Measurements from ENCODE around the gene ZNF234.
"Not testable (repeated sequence)": the region's sequence is repeated elsewhere in the genome, so short reads cannot be mapped to it uniquely, and the experiment has no call there.

The ZNF234 gene

GRCh38 chr19:44141191-44142058 lies at the start of gene ZNF234:
Gene ZNF234 (plus strand): TSS chr19:44141554. CDS start chr19:44144633, 3,079 bp downstream.
- peak; percentile 80 to 91 for DNase-seq

- DNase-seq = no peak
Measured at GRCh38 chr19:44092108-44092507, 49.2 kb upstream of the ZNF234 start.

GRCh38 chr19:44093931-44094765 lies 47.2 kb upstream of the ZNF234 start, which contains the start of gene ZNF224:
Gene ZNF224 (plus strand): TSS chr19:44094361. CDS start chr19:44097874, 3,513 bp downstream.
- DNase-seq = peak; percentile 94 to 98

- no peak for DNase-seq
Measured at GRCh38 chr19:44107751-44108150, 33.6 kb upstream of the ZNF234 start.

GRCh38 chr19:44109458-44109857 lies 31.9 kb upstream of the ZNF234 start:
- DNase-seq = no peak

GRCh38 chr19:44111910-44112463 lies 29.4 kb upstream of the ZNF234 start:
- DNase-seq = peak; percentile 71 to 77

GRCh38 chr19:44112802-44113137 lies 28.6 kb upstream of the ZNF234 start:
- DNase-seq = no peak

GRCh38 chr19:44113138-44113783 lies 28.1 kb upstream of the ZNF234 start, which contains the start of gene ZNF225:
Gene ZNF225 (plus strand): TSS chr19:44113399. CDS start chr19:44115828, 2,429 bp downstream.
- DNase-seq = peak; percentile 98 to 99

GRCh38 chr19:44113784-44114390 lies 27.5 kb upstream of the ZNF234 start:
- DNase-seq = no peak

GRCh38 chr19:44121162-44121561 lies 20.2 kb upstream of the ZNF234 start:
- not testable (repeated sequence) for DNase-seq

- DNase-seq = no peak
Measured at GRCh38 chr19:44131955-44132354, 9.4 kb upstream of the ZNF234 start.

GRCh38 chr19:44142059-44142433 lies 692 bp downstream of the ZNF234 start:
- DNase-seq = peak in 1 of 2 experiments; percentile 33

GRCh38 chr19:44149776-44150175 lies 8.4 kb downstream of the ZNF234 start:
- no peak for DNase-seq

- no peak for DNase-seq
Measured at GRCh38 chr19:44151491-44151890, 10.1 kb downstream of the ZNF234 start.

- no peak for DNase-seq
Measured at GRCh38 chr19:44156475-44156874, 15.1 kb downstream of the ZNF234 start.

GRCh38 chr19:44163789-44164188 lies 22.4 kb downstream of the ZNF234 start:
- DNase-seq = no peak

- DNase-seq = no peak
Measured at GRCh38 chr19:44164327-44164672, 22.9 kb downstream of the ZNF234 start.

- DNase-seq = peak; percentile 97 to 99
Measured at GRCh38 chr19:44164673-44165512, 23.5 kb downstream of the ZNF234 start, which contains the start of gene ZNF226. Gene ZNF226 (plus strand): TSS chr19:44165100. CDS start chr19:44170081, 4,981 bp downstream.

- DNase-seq = not testable (repeated sequence)
Measured at GRCh38 chr19:44170660-44171059, 29.3 kb downstream of the ZNF234 start.

GRCh38 chr19:44176590-44176989 lies 35.2 kb downstream of the ZNF234 start:
- no peak for DNase-seq

- no peak for DNase-seq
Measured at GRCh38 chr19:44180968-44181367, 39.6 kb downstream of the ZNF234 start.

All from NCI-H526 (cell line).